ELF-1 (cell line): ENCODE data around the gene NEK11.

Source experiments
- DNase-seq: peaks from one replicate; pipeline ENCODE4 v3.0.0-alpha.2; 2016; ENCODE audit warnings: low read depth, low spot score

Gene NEK11

GRCh38 chr3:131299836-131300235 lies 273.2 kb downstream of the NEK11 start:
- no peak for DNase-seq

GRCh38 chr3:131303848-131304247 lies 277.2 kb downstream of the NEK11 start:
- no peak for DNase-seq

- no peak for DNase-seq
These were observed 278.2 kb downstream of the NEK11 start for GRCh38 chr3:131304890-131305289.

- DNase-seq: no peak
These were observed 279.6 kb downstream of the NEK11 start for GRCh38 chr3:131306242-131306641.

- no peak for DNase-seq
These were observed 287.6 kb downstream of the NEK11 start for GRCh38 chr3:131314318-131314717.

GRCh38 chr3:131315162-131315561 lies 288.5 kb downstream of the NEK11 start:
- no peak for DNase-seq

GRCh38 chr3:131317667-131318066 lies 291.0 kb downstream of the NEK11 start:
- DNase-seq: no peak

- DNase-seq: no peak
These were observed 296.3 kb downstream of the NEK11 start for GRCh38 chr3:131323014-131323413.

GRCh38 chr3:131323792-131324191 lies 297.1 kb downstream of the NEK11 start:
- DNase-seq: no peak

- no peak for DNase-seq
These were observed 298.2 kb downstream of the NEK11 start for GRCh38 chr3:131324923-131325322.

- DNase-seq: no peak
These were observed 299.6 kb downstream of the NEK11 start for GRCh38 chr3:131326307-131326706.

- no peak for DNase-seq
These were observed 302.0 kb downstream of the NEK11 start for GRCh38 chr3:131328721-131329120.

- DNase-seq: no peak
These were observed 303.1 kb downstream of the NEK11 start for GRCh38 chr3:131329774-131330173.

GRCh38 chr3:131331456-131332085 lies 304.9 kb downstream of the NEK11 start:
- peak; percentile 55 for DNase-seq

- DNase-seq: no peak
These were observed 312.4 kb downstream of the NEK11 start for GRCh38 chr3:131338948-131339640.

GRCh38 chr3:131341761-131342160 lies 315.1 kb downstream of the NEK11 start:
- DNase-seq: no peak

- no peak for DNase-seq
These were observed 322.2 kb downstream of the NEK11 start for GRCh38 chr3:131348911-131349310.

- DNase-seq: no peak
These were observed 322.8 kb downstream of the NEK11 start for GRCh38 chr3:131349454-131349853.

GRCh38 chr3:131349946-131350347 lies 323.3 kb downstream of the NEK11 start:
- DNase-seq: peak; percentile 9

GRCh38 chr3:131350506-131350905 lies 323.8 kb downstream of the NEK11 start:
- DNase-seq: no peak

GRCh38 chr3:131353016-131353877 lies 326.6 kb downstream of the NEK11 start:
- DNase-seq: no peak

- no peak for DNase-seq
These were observed 327.3 kb downstream of the NEK11 start for GRCh38 chr3:131353986-131354385.
